ENCODE measurements around the gene ZNF518A. TPM values are rescaled to one million over a fixed set of nuclear protein-coding genes. Genes with fewer than 3 reads are reported as not detected.

ZNF518A gene
- polyA plus RNA-seq, 2 of the 4 experiments (the other 2 are of a cell fraction) = 7.3 to 28.9 TPM

DNA sequence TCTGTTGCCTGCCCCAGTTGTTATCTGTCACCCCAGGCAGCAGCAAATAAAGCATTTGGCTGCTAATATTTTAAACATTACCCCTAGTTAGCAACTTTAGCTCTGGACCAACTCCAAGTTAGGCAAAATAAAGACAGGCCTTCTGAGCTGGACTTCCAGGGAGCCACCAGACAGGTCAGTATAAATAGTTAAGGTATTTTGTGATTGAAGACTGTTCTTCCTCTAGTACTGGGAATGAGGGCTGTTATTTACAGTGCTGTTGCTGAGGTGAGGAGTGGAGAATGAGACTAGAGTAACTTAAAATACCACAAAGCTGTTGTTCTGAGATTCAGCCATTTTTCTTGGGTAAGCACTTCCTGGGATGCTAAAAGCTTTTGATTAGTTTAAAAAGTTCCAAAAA is 40.1 kb downstream of the ZNF518A start:
- Histone ChIP-seq H3K9me3 (peaks cover 19% of the 10 kb centered on the region), H3K27ac (no peak overlapping the region), H3K4me2 (no peak overlapping the region), H3K4me3 (no peak overlapping the region), H3K4me1 (no peaks in the 10 kb centered on the region)
- no peak for ATAC-seq
- FAIRE-seq = no peak
- CTCF ChIA-PET = no interaction called here
- no peak for DNase-seq (ENCODE audit: low read depth in 1 of 2, low spot score in 1 of 2)
- TF ChIP-seq TP53 (CRISPR knock-in tag; IDR thresholded peaks at IDR 0.05) (no peak), ZNF302 (CRISPR knock-in tag; IDR thresholded peaks at IDR 0.05) (no peak), ZSCAN20 (CRISPR knock-in tag; IDR thresholded peaks at IDR 0.05) (no peak), MAFK (IDR thresholded peaks at IDR 0.05; ENCODE audit: partially characterized antibody) (no peak), ZFP36 (IDR thresholded peaks at IDR 0.05; ENCODE audit: borderline replicate concordance, partially characterized antibody) (no peak), KDM1A (IDR thresholded peaks at IDR 0.05; ENCODE audit: low read depth) (no peak), SMC3 (IDR thresholded peaks at IDR 0.05) (no peak), RFX5 (IDR thresholded peaks at IDR 0.05) (no peak), PBX3 (IDR thresholded peaks at IDR 0.05) (no peak)
- TF ChIP-seq, protein P1, sequence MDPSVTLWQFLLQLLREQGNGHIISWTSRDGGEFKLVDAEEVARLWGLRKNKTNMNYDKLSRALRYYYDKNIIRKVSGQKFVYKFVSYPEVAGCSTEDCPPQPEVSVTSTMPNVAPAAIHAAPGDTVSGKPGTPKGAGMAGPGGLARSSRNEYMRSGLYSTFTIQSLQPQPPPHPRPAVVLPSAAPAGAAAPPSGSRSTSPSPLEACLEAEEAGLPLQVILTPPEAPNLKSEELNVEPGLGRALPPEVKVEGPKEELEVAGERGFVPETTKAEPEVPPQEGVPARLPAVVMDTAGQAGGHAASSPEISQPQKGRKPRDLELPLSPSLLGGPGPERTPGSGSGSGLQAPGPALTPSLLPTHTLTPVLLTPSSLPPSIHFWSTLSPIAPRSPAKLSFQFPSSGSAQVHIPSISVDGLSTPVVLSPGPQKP (IDR thresholded peaks at IDR 0.05; ENCODE audit: low read depth, low read length) = no peak
- TF ChIP-seq, protein P2, sequence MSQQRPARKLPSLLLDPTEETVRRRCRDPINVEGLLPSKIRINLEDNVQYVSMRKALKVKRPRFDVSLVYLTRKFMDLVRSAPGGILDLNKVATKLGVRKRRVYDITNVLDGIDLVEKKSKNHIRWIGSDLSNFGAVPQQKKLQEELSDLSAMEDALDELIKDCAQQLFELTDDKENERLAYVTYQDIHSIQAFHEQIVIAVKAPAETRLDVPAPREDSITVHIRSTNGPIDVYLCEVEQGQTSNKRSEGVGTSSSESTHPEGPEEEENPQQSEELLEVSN (IDR thresholded peaks at IDR 0.05; ENCODE audit: borderline replicate concordance, low read depth) = no peak
- POLR2A ChIA-PET = no interaction called here

DNA sequence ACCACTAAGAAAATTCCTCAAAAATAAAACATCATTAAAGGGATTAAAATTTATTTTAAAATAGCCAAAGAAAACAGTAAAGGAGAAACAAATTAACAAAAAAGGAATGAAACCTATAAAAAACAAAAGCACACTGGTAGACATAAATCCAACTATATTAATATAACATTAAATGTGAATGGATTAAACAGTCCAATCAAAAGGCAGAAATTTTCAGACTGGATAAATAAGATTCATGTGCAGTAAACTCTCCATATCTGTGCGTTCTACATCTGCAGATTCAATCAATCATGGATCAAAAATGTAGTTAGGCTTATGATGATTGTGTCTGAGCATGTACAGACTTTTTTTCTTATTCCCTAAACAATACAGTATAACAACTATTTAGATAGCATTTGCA is 42.6 kb downstream of the ZNF518A start:
- POLR2A ChIA-PET = no interaction called here
- CTCF ChIA-PET = no interaction called here
- no peak for ATAC-seq
- Histone ChIP-seq H3K4me1 (no peaks in the 10 kb centered on the region), H3K4me3 (no peak overlapping the region), H3K4me2 (no peak overlapping the region), H3K9me3 (peaks cover 40% of the 10 kb centered on the region), H3K27ac (no peak overlapping the region)
- no peak for DNase-seq (ENCODE audit: low read depth in 1 of 2, low spot score in 1 of 2)
- WGBS (ENCODE audit: missing lambda C conversion rate) = 77% methylated on average over 1 of the region's 1 CpG
- FAIRE-seq = no peak
- no peak for TF ChIP-seq CBX2 (IDR thresholded peaks at IDR 0.05; ENCODE audit: borderline replicate concordance, low read depth)
- no peak for TF ChIP-seq RCOR1 (IDR thresholded peaks at IDR 0.05; ENCODE audit: low read depth, low read length)
- no peak for TF ChIP-seq NFE2L2 (conservative IDR thresholded peaks at IDR 0.05; ENCODE audit: low read length)
- TF ChIP-seq ZSCAN20 (CRISPR knock-in tag; IDR thresholded peaks at IDR 0.05) = no peak
- TF ChIP-seq CBX8 (IDR thresholded peaks at IDR 0.05) = no peak
- TF ChIP-seq NPAS2 (CRISPR knock-in tag; IDR thresholded peaks at IDR 0.05; ENCODE audit: borderline replicate concordance) = no peak
- no peak for TF ChIP-seq FOSB (CRISPR knock-in tag; IDR thresholded peaks at IDR 0.05)
- TF ChIP-seq HDAC2 (IDR thresholded peaks at IDR 0.05) = no peak
- no peak for TF ChIP-seq TP53 (CRISPR knock-in tag; IDR thresholded peaks at IDR 0.05)
- TF ChIP-seq HOXB13 (CRISPR knock-in tag; IDR thresholded peaks at IDR 0.05; ENCODE audit: low read depth) = no peak
- no peak for TF ChIP-seq EP300 (IDR thresholded peaks at IDR 0.05)
- TF ChIP-seq, protein P2 (IDR thresholded peaks at IDR 0.05; ENCODE audit: borderline replicate concordance, low read depth) = no peak
- no peak for TF ChIP-seq CHD4 (IDR thresholded peaks at IDR 0.05; ENCODE audit: borderline replicate concordance)
- TF ChIP-seq MYC (IDR thresholded peaks at IDR 0.05; ENCODE audit: borderline replicate concordance, low read length) = no peak
- no peak for TF ChIP-seq ZC3H11A (IDR thresholded peaks at IDR 0.05)
- no peak for TF ChIP-seq ZFP36 (IDR thresholded peaks at IDR 0.05; ENCODE audit: borderline replicate concordance, partially characterized antibody)

GRCh38 chr10:96176985-96177384 is 46.9 kb downstream of the ZNF518A start:
- WGBS (ENCODE audit: missing lambda C conversion rate) = 40% methylated on average over 1 of the region's 1 CpG
- TF ChIP-seq CEBPB (IDR thresholded peaks at IDR 0.05) (peak in 1 of 2 experiments; percentile 25; a peak in 1 of 4 replicates), CBX8 (IDR thresholded peaks at IDR 0.05) (no peak), HES2 (IDR thresholded peaks at IDR 0.05) (no peak), JUN (IDR thresholded peaks at IDR 0.05) (no peak), RFX5 (IDR thresholded peaks at IDR 0.05) (no peak), KDM1A (IDR thresholded peaks at IDR 0.05; ENCODE audit: low read depth) (no peak)
- TF ChIP-seq, protein P3, sequence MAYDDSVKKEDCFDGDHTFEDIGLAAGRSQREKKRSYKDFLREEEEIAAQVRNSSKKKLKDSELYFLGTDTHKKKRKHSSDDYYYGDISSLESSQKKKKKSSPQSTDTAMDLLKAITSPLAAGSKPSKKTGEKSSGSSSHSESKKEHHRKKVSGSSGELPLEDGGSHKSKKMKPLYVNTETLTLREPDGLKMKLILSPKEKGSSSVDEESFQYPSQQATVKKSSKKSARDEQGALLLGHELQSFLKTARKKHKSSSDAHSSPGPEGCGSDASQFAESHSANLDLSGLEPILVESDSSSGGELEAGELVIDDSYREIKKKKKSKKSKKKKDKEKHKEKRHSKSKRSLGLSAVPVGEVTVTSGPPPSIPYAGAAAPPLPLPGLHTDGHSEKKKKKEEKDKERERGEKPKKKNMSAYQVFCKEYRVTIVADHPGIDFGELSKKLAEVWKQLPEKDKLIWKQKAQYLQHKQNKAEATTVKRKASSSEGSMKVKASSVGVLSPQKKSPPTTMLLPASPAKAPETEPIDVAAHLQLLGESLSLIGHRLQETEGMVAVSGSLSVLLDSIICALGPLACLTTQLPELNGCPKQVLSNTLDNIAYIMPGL (CRISPR knock-in tag; IDR thresholded peaks at IDR 0.05; ENCODE audit: borderline replicate concordance) = no peak
- TF ChIP-seq, protein P1 (IDR thresholded peaks at IDR 0.05; ENCODE audit: low read depth, low read length) = no peak

More at GRCh38 chr10:96176985-96177384, 46.9 kb downstream of the ZNF518A start:
- Histone ChIP-seq H3K4me3 (no peak overlapping the region), H3K27ac (no peak overlapping the region), H3K4me1 (no peaks in the 10 kb centered on the region), H3K4me2 (no peak overlapping the region), H3K9me3 (peaks cover 31% of the 10 kb centered on the region)
- DNase-seq (ENCODE audit: low read depth in 1 of 2, low spot score in 1 of 2) = no peak
- ChIA-PET CTCF (no interaction called here), POLR2A (no interaction called here)
- FAIRE-seq = no peak
- no peak for ATAC-seq

All from A549 (cell line).